PC-3 (cell line): ENCODE results near the gene E2F3. TPM values are rescaled to one million over a fixed set of nuclear protein-coding genes. Genes with fewer than 3 reads are reported as not detected.
A peak's percentile ranks its signal among the peaks of the same experiment; 100 is the strongest.

Experiments used
- ATAC-seq: fragments of 200-7000 bp; cut with Tn5 transposase; 2 replicates; pipeline ENCODE4 v1.9.1; 2020; ENCODE audit warnings: mild to moderate bottlenecking, moderate library complexity
- BruUV-seq: library from RNA; stranded (reverse); fragments of 400-500 nt; replicated peaks from 2 replicates; lab custom pipeline; 2021; lab: Mats Ljungman, UMichigan
- CTCF ChIA-PET: fragments of 300-600 bp; sonication (Branson Sonifier 250); formaldehyde crosslinking; loops from one replicate; lab custom pipeline; 2022; ENCODE audit warnings: antibody characterized with exemption; lab: Charles Lee
- POLR2A ChIA-PET: fragments of 300-600 bp; sonication (Branson Sonifier 250); formaldehyde crosslinking; loops from one replicate; lab custom pipeline; 2022; ENCODE audit warnings: antibody characterized with exemption; ENCODE audit not compliant: unreplicated experiment; lab: Charles Lee
- DNase-seq: peaks from one replicate; pipeline ENCODE4 v3.0.0-alpha.2; 2015
- H2AFZ ChIP-seq: fragments of 300-600 bp; sonication (generic); 2 replicates; pipeline ENCODE4 v1.6.0; 2016; ENCODE audit warnings: antibody characterized with exemption, low read length
- H3F3A ChIP-seq: fragments of 300-600 bp; sonication (generic); one replicate; pipeline ENCODE4 v1.6.0; 2017; ENCODE audit warnings: antibody characterized with exemption, low read length, control low read depth, mild to moderate bottlenecking; ENCODE audit not compliant: unreplicated experiment
- H3K27ac ChIP-seq: fragments of 300-600 bp; sonication (generic); 2 replicates; pipeline ENCODE4 v1.5.1; 2016; ENCODE audit warnings: mild to moderate bottlenecking, low read length
- H3K27me3 ChIP-seq: fragments of 300-600 bp; sonication (generic); 2 replicates; pipeline ENCODE4 v1.6.1; 2016; ENCODE audit warnings: low read length, mixed read lengths
- H3K36me3 ChIP-seq: fragments of 300-600 bp; sonication (generic); 2 replicates; pipeline ENCODE4 v1.6.1; 2016; ENCODE audit warnings: low read depth, mixed run types, low read length, mixed read lengths
- H3K4me1 ChIP-seq: fragments of 300-600 bp; sonication (generic); 2 replicates; pipeline ENCODE4 v1.5.1; 2016; ENCODE audit warnings: low read length; ENCODE audit not compliant: insufficient read depth
- H3K4me2 ChIP-seq: fragments of 300-600 bp; sonication (generic); 2 replicates; pipeline ENCODE4 v1.6.0; 2016; ENCODE audit warnings: low read length
- H3K4me3 ChIP-seq: fragments of 300-600 bp; sonication (generic); 2 replicates; pipeline ENCODE4 v1.5.1; 2016; ENCODE audit warnings: mild to moderate bottlenecking, low read length, mixed read lengths
- H3K79me2 ChIP-seq: fragments of 300-600 bp; sonication (generic); 2 replicates; pipeline ENCODE4 v1.6.1; 2017; ENCODE audit warnings: low read length, mixed read lengths
- H3K9ac ChIP-seq: fragments of 300-600 bp; sonication (generic); 2 replicates; pipeline ENCODE4 v1.6.0; 2016; ENCODE audit warnings: mild to moderate bottlenecking, low read length
- H3K9me2 ChIP-seq: fragments of 300-600 bp; sonication (generic); replicated peaks from 2 replicates; pipeline ENCODE4 v1.6.1; 2016; ENCODE audit warnings: mixed run types, low read length, mixed read lengths
- H3K9me3 ChIP-seq: fragments of 300-600 bp; sonication (generic); 2 replicates; pipeline ENCODE4 v1.6.1; 2016; ENCODE audit warnings: low read length, mixed read lengths
- H4K20me1 ChIP-seq: fragments of 300-600 bp; sonication (generic); 2 replicates; pipeline ENCODE4 v1.6.1; 2016; ENCODE audit warnings: low read length, mixed read lengths
- CTCF ChIP-seq: fragments of 300-600 bp; sonication (generic); conservative IDR thresholded peaks from 2 replicates; pipeline ENCODE4 v1.5.1; 2017; ENCODE audit warnings: antibody characterized with exemption, low read depth, mild to moderate bottlenecking, low read length
- EZH2 ChIP-seq: fragments of 300-600 bp; sonication (generic); IDR thresholded peaks from one replicate; pipeline ENCODE4 v1.6.1; 2017; ENCODE audit warnings: antibody characterized with exemption, mild to moderate bottlenecking, low read length; ENCODE audit not compliant: unreplicated experiment
- EZH2phosphoT487 ChIP-seq: fragments of 300-600 bp; sonication (generic); IDR thresholded peaks from 2 replicates; pipeline ENCODE4 v1.6.1; 2018; ENCODE audit warnings: mild to moderate bottlenecking, antibody characterized with exemption, low read length, borderline replicate concordance
- intact Hi-C: fragments of 100-400 bp; cut with micrococcal nuclease; formaldehyde crosslinking; loops from 2 replicates; pipeline ENCODE4 v1.9.0; 2023
- total RNA-seq: library from RNA; depleted of rRNA; stranded (reverse); fragments of >200 nt; gene quantifications from 2 replicates; pipeline ENCODE4 v1.2.3, GENCODE V29; 2014

E2F3 gene
- total RNA-seq, 1 experiment from 2014 or later = 8.8 TPM

- no peaks in the 10 kb centered on the region for H3K9me3 ChIP-seq
- intact Hi-C loops = no loop called here
- H3F3A ChIP-seq = no peaks in the 10 kb centered on the region
- H3K79me2 ChIP-seq = no peaks in the 10 kb centered on the region
- no peak overlapping the region for H3K4me3 ChIP-seq
- H3K9me2 ChIP-seq = 0 out of 2 replicates have a peak, but pooled peaks cover 3% of the 10 kb centered on the region
- no peak overlapping the region for H3K4me2 ChIP-seq
- TF ChIP-seq EZH2 (no peak), CTCF (no peak)
- H3K27ac ChIP-seq = no peak overlapping the region
- BruUV-seq = no TSS peak
- CTCF ChIA-PET = no interaction called here
- H3K4me1 ChIP-seq = peaks cover 6% of the 10 kb centered on the region; the same call in 1 of the 2 replicates
- H3K36me3 ChIP-seq = no peaks in the 10 kb centered on the region
- no peak overlapping the region for H2AFZ ChIP-seq
- DNase-seq (peak; percentile 13), ATAC-seq (peak; percentile 13; the same call in 1 of the 2 replicates)
- no peaks in the 10 kb centered on the region for H3K27me3 ChIP-seq
- no peak overlapping the region for H3K9ac ChIP-seq
- no peaks in the 10 kb centered on the region for H4K20me1 ChIP-seq
- POLR2A ChIA-PET = interaction anchor here (0.6 kb wide), 1 partner anchor 237 kb away, joined by 6 read pairs; no protein-coding TSS in a partner anchor
Measured at GRCh38 chr6:20377623-20378265, 23.9 kb upstream of the E2F3 start.

- POLR2A ChIA-PET = no interaction called here
- no TSS peak for BruUV-seq
- no peak overlapping the region for H3K4me2 ChIP-seq
- no peak overlapping the region for H3K27ac ChIP-seq
- 0 out of 2 replicates have a peak, but pooled peaks cover 3% of the 10 kb centered on the region for H3K9me2 ChIP-seq
- no peak overlapping the region for H2AFZ ChIP-seq
- no peaks in the 10 kb centered on the region for H3K27me3 ChIP-seq
- H3K9me3 ChIP-seq = no peaks in the 10 kb centered on the region
- H3K4me1 ChIP-seq = peaks cover 6% of the 10 kb centered on the region; the same call in 1 of the 2 replicates
- no peak overlapping the region for H3K4me3 ChIP-seq
- no peaks in the 10 kb centered on the region for H3K79me2 ChIP-seq
- CTCF ChIA-PET = no interaction called here
- DNase-seq = no peak
- H3F3A ChIP-seq = no peaks in the 10 kb centered on the region
- no peak for ATAC-seq
- no peaks in the 10 kb centered on the region for H4K20me1 ChIP-seq
- no peaks in the 10 kb centered on the region for H3K36me3 ChIP-seq
- intact Hi-C loops = no loop called here
- H3K9ac ChIP-seq = no peak overlapping the region
- TF ChIP-seq CTCF (no peak), EZH2 (no peak), EZH2phosphoT487 (no peak)
Measured at GRCh38 chr6:20379231-20379630, 22.4 kb upstream of the E2F3 start.

- no peaks in the 10 kb centered on the region for H3K9me3 ChIP-seq
- no peak for DNase-seq
- no peaks in the 10 kb centered on the region for H3F3A ChIP-seq
- no peaks in the 10 kb centered on the region for H4K20me1 ChIP-seq
- no peak for ATAC-seq
- H3K9ac ChIP-seq = no peak overlapping the region
- TF ChIP-seq EZH2 = no peak
- no peak overlapping the region for H2AFZ ChIP-seq
- H3K27me3 ChIP-seq = no peaks in the 10 kb centered on the region
- no peak overlapping the region for H3K4me3 ChIP-seq
- H3K4me2 ChIP-seq = no peak overlapping the region
- no peaks in the 10 kb centered on the region for H3K79me2 ChIP-seq
- intact Hi-C loops = no loop called here
- H3K4me1 ChIP-seq = no peaks in the 10 kb centered on the region
- BruUV-seq = no TSS peak
- ChIA-PET POLR2A (no interaction called here), CTCF (no interaction called here)
- H3K27ac ChIP-seq = no peak overlapping the region
- H3K9me2 ChIP-seq = no peaks in the 10 kb centered on the region
- H3K36me3 ChIP-seq = no peaks in the 10 kb centered on the region
Measured at GRCh38 chr6:20386218-20386617, 15.5 kb upstream of the E2F3 start.
